GM19455 (cell line): ENCODE measurements around the gene GPER1.
A peak's percentile ranks its signal among the peaks of the same experiment; 100 is the strongest.

Source experiments
- ATAC-seq: cut with Tn5 transposase; IDR thresholded peaks from one replicate; pipeline ENCODE4 v1.9.1; 2021; ENCODE audit not compliant: unreplicated experiment

GPER1 gene

DNA sequence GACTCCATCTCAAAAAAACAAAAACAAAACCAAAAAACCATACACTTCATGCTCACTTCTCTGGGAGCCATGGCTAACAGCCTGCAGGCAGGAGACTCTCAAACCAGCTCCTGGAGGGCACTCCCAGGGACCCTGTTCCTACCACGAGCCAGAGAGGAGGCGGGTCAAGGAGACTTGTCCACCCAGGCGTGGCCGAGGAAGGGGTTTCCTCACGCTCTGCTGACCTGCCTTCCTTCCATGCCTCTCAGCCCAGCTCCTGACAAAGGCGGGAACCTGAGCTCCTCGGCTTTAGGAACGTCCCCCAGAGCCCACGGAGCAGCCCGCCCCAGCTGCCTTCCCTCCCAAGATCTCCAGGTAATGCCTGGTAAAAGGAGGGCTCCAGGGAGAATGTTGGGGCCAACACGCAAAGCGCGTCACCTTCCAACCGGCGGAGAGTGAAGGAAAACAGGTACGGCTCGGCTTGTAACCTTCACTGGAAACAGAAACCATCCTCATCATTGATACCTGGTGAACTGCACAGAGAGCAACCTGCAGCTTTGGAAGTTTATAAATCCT lies 34.0 kb upstream of the GPER1 start:
- ATAC-seq = no peak

DNA sequence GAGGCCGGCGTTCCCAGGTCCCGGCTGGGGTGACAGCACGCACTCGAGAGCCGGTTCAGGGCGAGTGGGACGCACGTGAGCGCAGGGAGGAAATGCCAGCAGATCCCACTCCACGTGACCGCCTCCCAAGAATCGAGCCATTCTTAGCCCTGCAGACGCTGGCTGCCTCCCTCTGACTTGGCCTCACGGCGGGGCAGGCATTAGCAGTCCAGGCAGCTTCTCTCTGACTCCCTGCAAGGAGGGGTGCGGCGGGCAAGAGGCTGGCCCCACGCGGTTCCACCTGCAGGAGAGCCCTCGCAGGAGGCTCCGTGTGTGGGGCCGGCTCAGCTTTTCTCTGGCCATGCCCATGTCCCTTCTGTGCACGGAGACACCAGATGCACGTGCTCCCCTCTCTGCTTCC lies 33.5 kb upstream of the GPER1 start:
- no peak for ATAC-seq

DNA sequence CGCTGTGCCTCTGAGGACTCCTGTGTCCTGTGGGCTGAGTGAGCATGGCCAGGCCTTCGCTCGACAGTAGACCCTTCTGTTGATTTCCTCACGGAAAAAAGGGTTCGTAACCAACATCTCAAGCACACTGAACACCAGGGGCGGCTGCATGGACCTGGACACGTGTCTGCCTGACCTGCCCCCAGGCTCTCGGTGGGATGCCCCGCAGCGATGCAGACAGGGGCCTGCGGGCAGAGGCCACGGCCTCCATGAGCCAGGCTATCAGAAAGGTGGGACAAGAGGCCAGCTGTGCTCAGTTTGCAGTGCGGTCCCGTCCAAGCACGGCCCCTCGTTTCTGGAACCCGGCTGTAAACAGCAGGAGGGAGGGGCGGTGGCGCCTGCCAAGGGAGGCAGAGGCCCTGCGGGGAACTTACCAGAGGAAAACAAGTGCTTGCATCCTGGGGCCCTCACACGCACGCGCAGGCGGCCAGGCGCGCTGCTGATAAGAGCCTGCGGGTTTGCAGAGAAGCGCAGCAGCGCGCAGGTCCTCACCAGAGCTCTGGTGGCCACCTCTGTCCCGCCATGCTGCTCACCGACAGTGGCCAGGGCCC lies 33.0 kb upstream of the GPER1 start:
- ATAC-seq = no peak

DNA sequence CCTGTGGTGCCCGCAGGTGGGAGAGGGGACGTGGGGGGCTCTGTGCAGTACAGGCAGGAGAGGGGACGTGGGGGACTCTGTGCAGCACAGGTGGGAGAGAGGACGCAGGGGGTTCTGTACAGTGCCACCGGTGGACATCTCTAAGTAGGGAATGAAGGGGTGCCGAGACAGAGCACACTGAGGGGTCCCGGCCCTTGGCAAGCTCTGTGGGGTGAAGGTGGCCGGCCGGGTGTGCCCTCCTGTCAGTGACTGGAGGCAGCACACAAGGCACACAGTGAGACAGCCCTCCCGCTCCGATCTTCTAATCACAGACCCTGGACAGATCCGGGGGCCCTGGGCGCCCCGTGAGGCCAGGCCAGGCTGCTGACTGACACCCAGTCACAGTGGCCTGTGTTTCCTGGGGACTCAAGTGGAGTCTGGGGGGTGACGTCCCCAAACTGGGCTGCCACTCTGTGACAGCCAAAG lies 32.4 kb upstream of the GPER1 start:
- ATAC-seq = no peak

DNA sequence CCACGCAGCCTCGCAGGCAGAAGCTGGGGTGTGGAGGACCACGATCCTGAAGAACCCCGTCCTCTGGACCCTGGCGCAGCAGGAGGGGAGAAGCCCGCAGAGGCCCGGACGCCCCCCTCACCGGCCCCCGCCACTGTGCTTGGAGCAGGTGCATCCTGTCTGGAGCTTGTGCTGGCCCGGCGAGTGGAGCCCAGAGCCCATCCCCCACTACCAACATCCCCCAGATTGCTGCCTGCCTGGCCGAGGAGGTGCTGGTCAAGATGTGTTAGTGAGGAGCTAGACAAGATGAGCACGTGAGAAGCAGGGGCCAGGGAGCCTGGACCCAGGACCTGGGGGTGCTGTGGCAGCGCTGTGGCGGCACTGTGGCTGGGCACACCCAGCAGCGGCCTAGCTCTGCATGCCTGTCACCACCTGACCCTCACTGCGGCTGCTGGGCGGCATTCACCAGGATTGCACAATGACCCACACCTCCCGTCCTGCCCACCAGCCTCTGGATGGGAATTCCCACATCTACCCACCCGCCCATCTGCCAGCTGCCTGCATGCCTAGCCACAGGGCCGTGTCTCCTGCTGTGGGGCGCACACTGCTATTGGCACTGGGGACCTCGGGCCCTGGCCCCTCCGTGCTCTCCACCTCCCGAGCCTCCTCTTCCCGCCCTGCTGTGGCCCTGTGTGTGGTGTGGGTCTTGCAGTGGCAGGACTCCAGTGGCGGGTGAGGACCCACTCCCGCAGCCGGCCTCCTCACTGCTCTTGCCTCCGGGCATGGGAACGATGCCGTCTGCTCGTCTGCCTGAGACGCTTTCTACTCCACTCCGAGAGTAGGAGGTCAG lies 31.7 kb upstream of the GPER1 start:
- ATAC-seq = no peak

DNA sequence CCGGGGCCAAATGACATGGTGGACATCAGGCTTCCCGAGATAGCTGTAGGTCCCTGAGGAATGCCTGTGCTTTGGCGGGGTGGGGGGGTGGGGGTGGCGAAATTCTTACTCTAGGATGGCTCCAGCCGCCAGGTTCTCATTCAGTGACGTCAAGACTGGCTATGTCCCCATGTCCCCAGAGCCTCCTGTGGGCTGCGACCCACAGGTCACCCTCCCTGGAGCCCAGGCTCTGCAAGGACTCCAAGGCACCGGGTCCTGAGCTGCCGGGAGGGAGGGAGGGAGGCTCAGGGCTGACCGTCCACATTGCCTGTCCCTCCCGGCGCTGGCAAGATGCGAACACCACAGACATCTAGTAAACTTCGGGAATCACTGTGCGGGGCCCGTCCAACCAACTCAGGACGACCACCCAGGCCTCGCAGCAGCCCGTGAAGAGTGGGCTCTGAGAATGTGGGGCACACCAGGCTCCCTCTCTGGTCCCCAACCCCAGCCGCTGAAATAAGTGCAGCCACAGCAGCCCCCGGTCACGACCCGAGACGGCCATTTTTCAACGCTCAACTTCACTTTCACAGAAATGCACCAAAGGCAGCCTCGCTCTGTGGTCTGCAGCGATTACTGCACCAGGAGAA lies 31.0 kb upstream of the GPER1 start:
- no peak for ATAC-seq

DNA sequence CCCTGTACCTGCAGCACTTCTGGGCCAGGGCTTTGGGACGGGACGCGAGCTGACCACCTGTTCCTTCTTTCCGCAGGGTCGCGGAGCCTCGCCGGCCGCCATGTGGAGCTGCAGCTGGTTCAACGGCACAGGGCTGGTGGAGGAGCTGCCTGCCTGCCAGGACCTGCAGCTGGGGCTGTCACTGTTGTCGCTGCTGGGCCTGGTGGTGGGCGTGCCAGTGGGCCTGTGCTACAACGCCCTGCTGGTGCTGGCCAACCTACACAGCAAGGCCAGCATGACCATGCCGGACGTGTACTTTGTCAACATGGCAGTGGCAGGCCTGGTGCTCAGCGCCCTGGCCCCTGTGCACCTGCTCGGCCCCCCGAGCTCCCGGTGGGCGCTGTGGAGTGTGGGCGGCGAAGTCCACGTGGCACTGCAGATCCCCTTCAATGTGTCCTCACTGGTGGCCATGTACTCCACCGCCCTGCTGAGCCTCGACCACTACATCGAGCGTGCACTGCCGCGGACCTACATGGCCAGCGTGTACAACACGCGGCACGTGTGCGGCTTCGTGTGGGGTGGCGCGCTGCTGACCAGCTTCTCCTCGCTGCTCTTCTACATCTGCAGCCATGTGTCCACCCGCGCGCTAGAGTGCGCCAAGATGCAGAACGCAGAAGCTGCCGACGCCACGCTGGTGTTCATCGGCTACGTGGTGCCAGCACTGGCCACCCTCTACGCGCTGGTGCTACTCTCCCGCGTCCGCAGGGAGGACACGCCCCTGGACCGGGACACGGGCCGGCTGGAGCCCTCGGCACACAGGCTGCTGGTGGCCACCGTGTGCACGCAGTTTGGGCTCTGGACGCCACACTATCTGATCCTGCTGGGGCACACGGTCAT lies 30.3 kb upstream of the GPER1 start:
- ATAC-seq = no peak

DNA sequence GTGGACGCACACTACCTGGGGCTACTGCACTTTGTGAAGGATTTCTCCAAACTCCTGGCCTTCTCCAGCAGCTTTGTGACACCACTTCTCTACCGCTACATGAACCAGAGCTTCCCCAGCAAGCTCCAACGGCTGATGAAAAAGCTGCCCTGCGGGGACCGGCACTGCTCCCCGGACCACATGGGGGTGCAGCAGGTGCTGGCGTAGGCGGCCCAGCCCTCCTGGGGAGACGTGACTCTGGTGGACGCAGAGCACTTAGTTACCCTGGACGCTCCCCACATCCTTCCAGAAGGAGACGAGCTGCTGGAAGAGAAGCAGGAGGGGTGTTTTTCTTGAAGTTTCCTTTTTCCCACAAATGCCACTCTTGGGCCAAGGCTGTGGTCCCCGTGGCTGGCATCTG lies 29.6 kb upstream of the GPER1 start:
- no peak for ATAC-seq

DNA sequence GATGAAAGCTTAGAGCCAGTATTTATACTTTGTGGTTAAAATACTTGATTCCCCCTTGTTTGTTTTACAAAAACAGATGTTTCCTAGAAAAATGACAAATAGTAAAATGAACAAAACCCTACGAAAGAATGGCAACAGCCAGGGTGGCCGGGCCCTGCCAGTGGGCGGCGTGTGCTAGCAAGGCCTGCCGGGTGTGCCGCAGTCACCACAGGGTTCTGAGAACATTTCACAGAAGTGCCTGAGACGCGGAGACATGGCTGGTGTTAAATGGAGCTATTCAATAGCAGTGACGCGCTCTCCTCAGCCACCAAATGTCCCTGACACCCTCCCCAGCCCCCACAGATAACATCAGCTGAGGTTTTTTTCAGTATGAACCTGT lies 29.1 kb upstream of the GPER1 start:
- ATAC-seq = no peak

DNA sequence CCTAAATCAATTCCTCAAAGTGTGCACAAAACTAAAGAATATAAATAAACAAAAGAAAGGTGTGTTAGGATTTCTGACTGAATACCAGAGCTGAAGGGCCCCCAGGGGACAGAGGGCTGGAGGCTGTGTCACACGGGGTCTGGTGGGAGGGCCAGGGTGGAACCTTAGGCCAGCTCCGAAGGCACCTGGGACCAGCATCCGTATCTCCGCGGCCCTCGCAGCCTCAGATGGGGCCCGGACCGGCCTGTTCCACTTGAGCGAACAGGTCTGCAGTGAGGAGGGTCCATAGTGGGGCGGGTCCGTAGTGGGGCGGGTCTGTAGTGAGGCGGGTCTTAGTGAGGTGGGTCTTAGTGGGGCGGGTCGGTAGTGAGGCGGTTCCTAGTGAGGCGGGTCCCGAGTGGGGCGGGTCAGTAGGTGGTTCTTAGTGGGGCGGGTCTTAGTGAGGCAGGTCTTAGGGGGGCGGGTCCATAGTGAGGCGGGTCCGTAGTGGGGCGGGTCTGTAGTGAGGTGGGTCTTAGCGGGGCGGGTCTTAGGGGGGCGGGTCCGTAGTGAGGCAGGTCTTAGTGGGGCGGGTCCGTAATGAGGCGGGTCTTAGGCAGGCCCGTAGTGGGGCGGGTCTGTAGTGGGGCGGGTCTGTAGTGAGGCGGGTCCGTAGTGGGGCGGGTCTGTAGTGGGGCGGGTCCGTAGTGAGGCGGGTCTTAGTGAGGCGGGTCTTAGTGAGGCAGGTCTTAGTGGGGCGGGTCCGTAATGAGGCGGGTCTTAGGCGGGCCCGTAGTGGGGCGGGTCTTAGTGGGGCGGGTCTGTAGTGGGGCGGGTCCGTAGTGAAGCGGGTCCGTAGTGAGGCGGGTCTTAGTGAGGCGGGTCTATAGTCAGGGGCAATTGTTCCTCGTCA lies 28.5 kb upstream of the GPER1 start:
- no peak for ATAC-seq

DNA sequence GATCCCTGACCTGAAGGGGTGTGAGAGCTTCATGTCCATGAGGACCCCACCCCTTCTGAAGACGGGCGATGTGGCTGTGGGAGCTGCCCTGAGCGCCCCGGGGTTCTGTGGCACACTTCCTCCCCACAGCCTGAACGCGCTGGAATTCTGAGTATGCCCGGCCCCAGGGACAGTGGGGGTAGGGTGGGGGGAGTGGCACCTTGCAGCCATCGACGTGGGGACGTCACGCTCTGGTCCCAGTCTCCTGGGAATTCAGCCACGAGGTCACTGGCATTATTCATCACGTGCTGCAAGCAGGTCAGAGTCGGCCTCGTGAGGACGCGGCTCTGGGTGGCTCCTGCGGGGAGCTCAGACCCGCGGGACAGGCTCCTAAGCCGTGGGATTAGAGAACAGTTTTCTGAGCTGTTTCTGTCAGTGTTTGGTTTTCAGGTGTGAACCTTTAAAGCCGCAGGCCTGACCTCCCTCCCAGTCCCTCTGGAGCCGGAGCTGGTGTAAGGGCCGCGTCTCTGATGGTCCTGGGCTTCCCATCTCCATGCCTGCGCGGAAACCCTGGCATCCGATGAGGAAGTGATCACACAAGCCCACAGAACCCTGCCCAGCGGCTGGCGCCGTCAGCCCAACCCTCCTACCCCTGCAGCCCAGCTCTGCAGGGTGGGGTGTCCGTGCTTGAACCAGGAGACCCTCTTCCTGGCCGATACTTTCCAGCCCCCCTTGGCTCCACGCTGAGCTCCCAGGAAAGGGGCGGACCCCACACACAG lies 27.4 kb upstream of the GPER1 start:
- ATAC-seq = no peak

DNA sequence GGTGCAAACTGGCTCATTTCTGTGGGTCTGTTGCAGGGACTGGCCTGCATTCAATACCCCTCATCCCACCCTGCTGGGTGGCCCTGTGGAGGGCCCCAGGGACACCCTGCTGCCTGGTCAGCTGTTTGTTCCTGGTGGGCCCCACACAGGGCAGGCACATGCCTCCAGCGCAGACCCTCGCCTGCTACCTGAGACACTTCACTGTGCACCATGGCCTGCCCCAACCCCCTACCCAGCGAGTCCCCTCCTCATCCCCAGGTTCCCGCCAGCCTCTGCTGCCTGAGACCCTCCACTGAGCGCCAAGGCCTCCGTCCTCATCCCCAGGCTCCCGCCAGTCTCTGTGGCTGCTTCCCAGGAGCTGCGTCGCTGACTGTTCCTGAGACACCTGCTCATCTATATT lies 26.7 kb upstream of the GPER1 start:
- no peak for ATAC-seq

DNA sequence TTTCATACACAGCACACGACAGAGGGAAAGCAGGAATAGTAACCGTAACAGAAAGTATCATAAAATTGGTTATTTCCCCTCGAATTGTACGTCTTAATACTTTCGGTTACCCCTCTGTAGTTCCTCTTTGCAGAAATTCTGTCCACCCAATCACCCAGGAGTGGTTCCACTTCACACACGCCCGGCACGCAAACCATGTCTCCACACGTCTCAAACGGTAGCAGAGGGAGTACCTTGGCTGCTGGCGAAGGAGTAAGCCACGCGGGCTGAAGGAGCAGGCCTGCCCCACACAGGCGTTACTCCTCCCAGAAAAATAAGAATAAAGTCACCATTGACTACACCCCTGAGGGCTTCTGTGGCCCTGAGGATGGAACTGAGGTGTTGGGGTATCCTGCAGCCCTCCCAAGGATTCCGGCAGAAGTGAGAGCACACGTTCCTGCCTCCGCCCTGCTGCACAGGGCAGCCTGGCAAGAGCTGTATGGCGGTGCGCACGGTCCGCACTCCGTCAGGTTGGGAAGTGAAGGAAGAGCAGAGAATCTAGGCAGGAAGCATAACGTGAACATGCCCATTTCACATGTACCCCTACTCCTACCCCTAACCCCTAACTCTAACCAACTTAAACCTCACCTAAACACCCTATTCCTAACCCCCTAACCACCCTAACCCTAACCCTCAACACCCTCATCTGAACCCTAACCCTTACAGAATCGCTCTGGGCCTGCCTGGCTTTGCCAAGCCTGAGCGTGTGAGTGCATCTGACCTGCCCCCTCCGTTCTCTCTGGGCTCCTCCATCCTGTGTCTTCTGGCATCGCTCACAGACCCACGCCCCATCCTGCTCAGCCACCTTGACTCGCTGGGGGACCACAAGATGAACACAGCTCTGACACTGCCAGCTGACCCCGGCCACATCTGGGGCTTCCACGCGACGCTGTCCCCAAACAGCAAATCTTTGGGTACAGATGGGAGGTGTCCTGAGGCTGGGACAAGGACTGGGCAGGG lies 25.3 kb upstream of the GPER1 start:
- peak; percentile 54 for ATAC-seq

DNA sequence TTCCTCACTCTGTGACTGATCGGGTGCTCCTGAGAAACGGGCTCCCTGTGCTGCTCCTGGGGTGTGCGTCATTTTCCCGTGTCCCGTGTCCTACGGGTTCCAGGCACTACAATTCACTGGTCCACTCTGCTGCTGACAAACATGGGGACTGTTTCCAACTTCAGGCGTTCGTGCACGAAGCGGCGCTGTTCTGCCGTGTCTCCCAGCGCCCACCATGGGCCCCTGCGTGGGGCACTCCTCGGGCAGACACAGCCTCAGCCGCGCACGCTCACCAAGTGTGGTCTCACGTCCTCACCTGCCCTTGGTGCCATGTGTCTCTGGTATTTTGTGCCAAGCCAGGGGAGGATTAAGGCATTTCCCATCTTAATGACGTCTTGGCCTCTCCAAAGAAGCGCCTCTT lies 24.6 kb upstream of the GPER1 start:
- ATAC-seq = no peak

DNA sequence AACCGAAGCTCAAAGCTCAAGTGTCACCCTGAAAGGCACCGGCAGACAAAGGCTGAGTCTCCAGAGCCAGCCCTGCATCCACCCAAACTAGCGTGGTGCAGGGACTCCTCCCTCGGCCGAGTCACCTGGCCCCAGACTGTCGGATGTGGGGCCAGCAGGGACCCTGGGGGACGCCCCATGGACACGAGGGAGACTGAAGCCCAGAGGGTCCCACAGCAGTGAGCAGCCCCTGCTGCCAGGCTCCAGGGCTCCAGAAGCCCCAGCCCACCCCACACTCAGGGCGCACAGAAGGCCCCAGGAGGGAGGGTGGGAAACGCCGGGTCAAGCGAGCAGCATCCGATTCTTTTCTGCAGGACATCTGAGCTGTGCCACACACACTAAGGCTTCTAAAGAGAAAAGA lies 23.3 kb upstream of the GPER1 start:
- ATAC-seq = no peak

DNA sequence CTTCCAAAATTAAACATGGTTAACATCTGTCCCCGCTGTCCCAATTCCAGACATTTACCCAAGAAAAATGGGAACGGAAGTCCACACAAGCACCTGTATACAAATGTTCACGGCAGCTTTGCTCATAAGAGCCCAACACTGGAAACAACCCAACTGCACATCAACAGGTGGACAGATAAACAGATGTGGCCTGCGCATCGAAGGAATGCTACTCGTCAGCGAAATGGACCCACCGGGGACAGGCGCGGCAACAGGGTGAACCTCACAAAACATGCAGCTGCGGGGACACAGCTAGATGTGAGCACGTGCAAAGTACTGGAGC lies 22.7 kb upstream of the GPER1 start:
- no peak for ATAC-seq

DNA sequence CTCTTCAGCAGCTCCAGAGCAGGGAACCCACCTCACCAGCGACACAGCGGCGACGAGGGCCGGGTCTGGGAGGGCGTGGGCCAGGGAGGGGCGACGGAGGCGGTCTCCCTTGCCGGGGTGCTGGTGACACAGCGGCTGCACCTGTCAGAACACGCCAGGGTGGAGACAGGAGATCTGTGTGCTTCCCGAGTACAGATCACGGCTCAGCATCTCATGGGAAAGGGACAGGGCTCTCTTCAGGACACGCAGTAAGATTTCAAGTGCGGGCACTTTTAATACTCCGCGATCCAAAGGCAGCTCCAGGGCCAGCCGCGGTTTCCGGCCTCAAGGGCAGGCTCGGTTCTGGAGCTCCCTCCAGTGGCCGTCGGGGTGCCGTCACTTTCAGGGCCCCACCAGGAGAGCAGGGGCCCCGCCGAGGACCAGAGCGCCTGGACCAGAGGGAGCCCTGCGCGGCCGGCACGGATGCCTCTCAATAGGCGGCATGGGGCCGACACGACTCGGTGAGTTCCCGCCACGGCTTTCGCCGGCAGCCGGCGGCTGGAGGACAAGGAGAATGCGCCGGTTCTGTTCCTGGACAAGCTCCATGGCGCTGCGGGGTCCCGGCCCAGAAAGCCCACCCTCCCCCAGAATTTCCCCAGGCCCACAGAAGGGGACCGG lies 22.2 kb upstream of the GPER1 start:
- peak; percentile 48 for ATAC-seq

DNA sequence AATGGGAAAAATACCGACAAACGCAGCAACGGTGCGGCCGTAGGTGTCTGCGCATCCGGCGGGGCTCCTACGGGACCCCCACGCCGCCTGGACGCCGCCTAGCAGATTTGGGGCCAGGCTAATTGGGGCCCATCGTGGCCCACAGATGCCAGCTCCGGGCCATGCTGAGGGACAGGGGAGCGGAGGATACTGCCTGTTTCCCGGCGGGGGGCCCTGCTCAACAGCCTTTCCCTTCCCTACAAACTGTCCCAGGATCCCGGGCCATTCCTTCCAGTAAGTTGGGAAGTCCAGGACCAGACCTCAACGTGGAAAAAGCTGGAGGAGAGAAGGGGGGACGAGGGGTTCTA lies 21.7 kb upstream of the GPER1 start:
- no peak for ATAC-seq
